ENCODE data around the gene OPRPN. TPM values are rescaled to one million over a fixed set of nuclear protein-coding genes. Genes with fewer than 3 reads are reported as not detected.

Gene OPRPN
- total and polyA plus RNA-seq, 2 experiments from 2014 or later, result not detected

Other genes starting within 250 kb of the OPRPN start
- not detected in 2 replicates for gene PRR27, start 243.7 kb upstream of the OPRPN start, total RNA-seq
- gene PRR27, start 243.7 kb upstream of the OPRPN start, polyA plus RNA-seq, result 0.48 TPM in 1 of 2 replicates, not detected in the other
- gene ODAM, start 202.2 kb upstream of the OPRPN start, total RNA-seq, result 1.2 and 5.3 TPM in 2 replicates
- gene ODAM, start 202.2 kb upstream of the OPRPN start, polyA plus RNA-seq, result 3.8 and 5.3 TPM in 2 replicates
- gene FDCSP, start 171.8 kb upstream of the OPRPN start, total RNA-seq, result not detected in 2 replicates
- not detected in 2 replicates for gene FDCSP, start 171.8 kb upstream of the OPRPN start, polyA plus RNA-seq
- not detected in 2 replicates for gene CSN3, start 155.3 kb upstream of the OPRPN start, total RNA-seq
- gene CSN3, start 155.3 kb upstream of the OPRPN start, polyA plus RNA-seq, result 1.3 TPM in 1 of 2 replicates, not detected in the other
- gene CABS1, start 63.0 kb upstream of the OPRPN start, total RNA-seq, result not detected in 2 replicates
- not detected in 2 replicates for gene CABS1, start 63.0 kb upstream of the OPRPN start, polyA plus RNA-seq
- not detected in 2 replicates for gene SMR3A, start 37.2 kb upstream of the OPRPN start, total RNA-seq
- gene SMR3A, start 37.2 kb upstream of the OPRPN start, polyA plus RNA-seq, result not detected in 2 replicates
- gene SMR3B, start 14.8 kb upstream of the OPRPN start, total RNA-seq, result not detected in 2 replicates
- gene SMR3B, start 14.8 kb upstream of the OPRPN start, polyA plus RNA-seq, result not detected in 2 replicates
- gene MUC7, start 74.3 kb downstream of the OPRPN start, total RNA-seq, result not detected in 2 replicates
- gene MUC7, start 74.3 kb downstream of the OPRPN start, polyA plus RNA-seq, result not detected in 2 replicates
- not detected in 2 replicates for gene AMTN, start 120.6 kb downstream of the OPRPN start, total RNA-seq
- gene AMTN, start 120.6 kb downstream of the OPRPN start, polyA plus RNA-seq, result not detected in 2 replicates
- not detected in 2 replicates for gene AMBN, start 194.3 kb downstream of the OPRPN start, total RNA-seq
- gene AMBN, start 194.3 kb downstream of the OPRPN start, polyA plus RNA-seq, result not detected in 2 replicates
- 0.20 and 4.4 TPM in 2 replicates for gene ENAM, start 230.8 kb downstream of the OPRPN start, total RNA-seq
- 0.64 TPM in 1 of 2 replicates, not detected in the other for gene ENAM, start 230.8 kb downstream of the OPRPN start, polyA plus RNA-seq